Measurements from ENCODE around the gene ZNF474.

GRCh38 chr5:122141751-122142150 lies 12.4 kb downstream of the ZNF474 start:
- TF ChIP-seq, protein P1, sequence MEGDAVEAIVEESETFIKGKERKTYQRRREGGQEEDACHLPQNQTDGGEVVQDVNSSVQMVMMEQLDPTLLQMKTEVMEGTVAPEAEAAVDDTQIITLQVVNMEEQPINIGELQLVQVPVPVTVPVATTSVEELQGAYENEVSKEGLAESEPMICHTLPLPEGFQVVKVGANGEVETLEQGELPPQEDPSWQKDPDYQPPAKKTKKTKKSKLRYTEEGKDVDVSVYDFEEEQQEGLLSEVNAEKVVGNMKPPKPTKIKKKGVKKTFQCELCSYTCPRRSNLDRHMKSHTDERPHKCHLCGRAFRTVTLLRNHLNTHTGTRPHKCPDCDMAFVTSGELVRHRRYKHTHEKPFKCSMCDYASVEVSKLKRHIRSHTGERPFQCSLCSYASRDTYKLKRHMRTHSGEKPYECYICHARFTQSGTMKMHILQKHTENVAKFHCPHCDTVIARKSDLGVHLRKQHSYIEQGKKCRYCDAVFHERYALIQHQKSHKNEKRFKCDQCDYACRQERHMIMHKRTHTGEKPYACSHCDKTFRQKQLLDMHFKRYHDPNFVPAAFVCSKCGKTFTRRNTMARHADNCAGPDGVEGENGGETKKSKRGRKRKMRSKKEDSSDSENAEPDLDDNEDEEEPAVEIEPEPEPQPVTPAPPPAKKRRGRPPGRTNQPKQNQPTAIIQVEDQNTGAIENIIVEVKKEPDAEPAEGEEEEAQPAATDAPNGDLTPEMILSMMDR (IDR thresholded peaks at IDR 0.05 in 4 of 5, conservative IDR thresholded peaks at IDR 0.05 in 1 of 5), result no peak
- no peak for TF ChIP-seq POLR2A (IDR thresholded peaks at IDR 0.05)
